Liver (tissue), 9 donors: ENCODE results near the gene SLC24A4. TPM values are rescaled to one million over a fixed set of nuclear protein-coding genes. Genes with fewer than 3 reads are reported as not detected.

Source experiments
- DNase-seq: peaks from one replicate; pipeline ENCODE4 v3.0.0-alpha.2; 2017; ENCODE audit warnings: low spot score
- H3K27ac ChIP-seq, 2 donors: one replicate each; pipeline ENCODE4 v1.7.0; 2013; ENCODE audit warnings: inconsistent platforms in 2 of 2, low read length in 2 of 2, control low read depth in 1 of 2, low read depth in 1 of 2, mild to moderate bottlenecking in 1 of 2
- H3K27me3 ChIP-seq, 4 donors: one replicate each; pipeline versions ENCODE4 v1.6.1 to v1.7.0; 2013; ENCODE audit warnings: low read length in 3 of 4, inconsistent platforms in 1 of 4, mild to moderate bottlenecking in 1 of 4, moderate library complexity in 1 of 4; ENCODE audit not compliant: control insufficient read depth in 4 of 4, insufficient read depth in 4 of 4
- H3K36me3 ChIP-seq, 4 donors: one replicate each; pipeline versions ENCODE4 v1.6.1 to v1.7.0; 2013; ENCODE audit warnings: low read length in 3 of 4, mild to moderate bottlenecking in 3 of 4, low read depth in 1 of 4, moderate library complexity in 1 of 4; ENCODE audit not compliant: control insufficient read depth in 4 of 4, insufficient read depth in 3 of 4
- H3K4me1 ChIP-seq, 4 donors: one replicate each; pipeline versions ENCODE4 v1.6.1 to v1.7.0; 2013; ENCODE audit warnings: low read length in 3 of 4, mild to moderate bottlenecking in 3 of 4, moderate library complexity in 1 of 4; ENCODE audit not compliant: control insufficient read depth in 4 of 4, insufficient read depth in 4 of 4
- H3K4me3 ChIP-seq, 3 donors: one replicate each; pipeline versions ENCODE4 v1.6.1 to v1.7.0; 2013; ENCODE audit warnings: low read length in 3 of 3, control low read depth in 1 of 3, low read depth in 1 of 3, mild to moderate bottlenecking in 1 of 3
- H3K9ac ChIP-seq, 2 donors: one replicate each; pipeline ENCODE4 v1.7.0; 2013; ENCODE audit warnings: low read length in 2 of 2, mild to moderate bottlenecking in 2 of 2, moderate library complexity in 2 of 2, control low read depth in 1 of 2, low read depth in 1 of 2
- H3K9me3 ChIP-seq, 4 donors: one replicate each; pipeline versions ENCODE4 v1.6.1 to v1.7.0; 2013; ENCODE audit warnings: low read length in 3 of 4; ENCODE audit not compliant: control insufficient read depth in 4 of 4
- ATF3 ChIP-seq: IDR thresholded peaks from 2 replicates; pipeline ENCODE4 v1.6.1; 2016; ENCODE audit warnings: antibody characterized with exemption
- CTCF ChIP-seq: fragments of 150-350 bp; IDR thresholded peaks from 2 replicates; pipeline ENCODE4 v1.5.1; 2017; ENCODE audit warnings: improper control_type of control experiment, low read depth, low read length; ENCODE audit not compliant: missing input control
- EGR1 ChIP-seq, 2 donors: IDR thresholded peaks; 2 replicates each; pipeline ENCODE4 v1.6.1; 2016 to 2018; ENCODE audit warnings: antibody characterized with exemption in 2 of 2, low read depth in 2 of 2
- FOXA1 ChIP-seq: IDR thresholded peaks from 2 replicates; pipeline ENCODE4 v1.6.1; 2016; ENCODE audit warnings: antibody characterized with exemption
- GABPA ChIP-seq, 2 donors: IDR thresholded peaks in 1 of 2; conservative IDR thresholded peaks in 1 of 2; 2 replicates each; pipeline ENCODE4 v1.6.1; 2016; ENCODE audit warnings: antibody characterized with exemption in 2 of 2, mild to moderate bottlenecking in 1 of 2, moderate library complexity in 1 of 2
- HNF4A ChIP-seq, 2 donors: conservative IDR thresholded peaks; 2 replicates each; pipeline ENCODE4 v1.6.1; 2016; ENCODE audit warnings: antibody characterized with exemption in 2 of 2, mild to moderate bottlenecking in 2 of 2
- HNF4G ChIP-seq: IDR thresholded peaks from 2 replicates; pipeline ENCODE4 v1.6.1; 2016; ENCODE audit warnings: antibody characterized with exemption
- MAX ChIP-seq: IDR thresholded peaks from 2 replicates; pipeline ENCODE4 v1.6.1; 2016; ENCODE audit warnings: antibody characterized with exemption
- NR2F2 ChIP-seq: IDR thresholded peaks from 2 replicates; pipeline ENCODE4 v1.6.1; 2016; ENCODE audit warnings: antibody characterized with exemption
- RAD21 ChIP-seq, 2 donors: IDR thresholded peaks; 2 replicates each; pipeline ENCODE4 v1.6.1; 2016; ENCODE audit warnings: antibody characterized with exemption in 2 of 2, mild to moderate bottlenecking in 2 of 2
- REST ChIP-seq: IDR thresholded peaks from 2 replicates; pipeline ENCODE4 v1.6.1; 2016; ENCODE audit warnings: antibody characterized with exemption, mild to moderate bottlenecking
- RXRA ChIP-seq, 2 donors: IDR thresholded peaks; 2 replicates each; pipeline ENCODE4 v1.6.1; 2017 to 2018; ENCODE audit warnings: antibody characterized with exemption in 2 of 2, mild to moderate bottlenecking in 1 of 2
- SP1 ChIP-seq: IDR thresholded peaks from 2 replicates; pipeline ENCODE4 v1.6.1; 2018; ENCODE audit warnings: antibody characterized with exemption, mild to moderate bottlenecking
- TAF1 ChIP-seq: conservative IDR thresholded peaks from 2 replicates; pipeline ENCODE4 v1.6.1; 2016; ENCODE audit warnings: antibody characterized with exemption, mild to moderate bottlenecking
- WGBS: extraction: QIAGEN DNeasy Blood & Tissue Kit; methylation state at CpG from one replicate; pipeline ENCODE4 v1.1.7; 2013; 5-methylcytosine and 5-hydroxymethylcytosine counted together
- polyA plus RNA-seq, 2 donors: library from polyadenylated mRNA; stranded (reverse) in 1 of 2; unstranded in 1 of 2; fragments of 200-250 nt in 1 of 2; fragments of >200 nt in 1 of 2; fragmentation: Nextera tagmentation in 1 of 2; extraction: Ambion mirVana in 1 of 2; gene quantifications; one replicate each; pipeline versions ENCODE4 v1.2.1 to v1.2.3, GENCODE V29; 2013 to 2015
- total RNA-seq, 2 donors: library from RNA; depleted of rRNA; stranded (reverse); fragments of >200 nt; gene quantifications; one replicate each; pipeline ENCODE4 v1.2.3, GENCODE V29; 2014
- donor health status: healthy.
- donor health status: healthy.
- donor health status: healthy.
- donor health status: healthy.
- donor health status: healthy.

SLC24A4 gene
- total and polyA plus RNA-seq, 4 donors: 0.06 to 0.23 (median 0.12) TPM

DNA sequence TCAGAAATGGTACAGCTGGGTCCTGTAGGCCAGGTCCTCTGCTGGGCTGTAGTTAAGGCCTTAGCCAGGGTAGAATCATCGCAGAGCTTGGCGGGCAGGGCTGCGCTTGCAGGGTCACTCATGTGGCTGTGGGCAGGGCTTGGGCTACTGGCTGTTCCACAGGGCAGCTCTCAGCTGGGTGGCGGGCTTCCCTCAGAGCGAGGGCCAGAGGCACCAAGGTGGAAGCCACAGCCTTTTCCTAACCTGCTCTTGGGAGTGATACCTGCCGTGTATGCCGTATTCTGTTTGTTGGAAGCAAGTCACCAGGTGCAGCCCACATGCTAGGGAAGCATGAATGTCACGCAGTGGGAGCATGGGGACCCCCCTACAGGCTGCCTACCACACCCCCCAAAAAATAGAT is 120.8 kb downstream of the SLC24A4 start:
- Histone ChIP-seq H3K9ac (no peak overlapping the region), H3K36me3 (no peaks in the 10 kb centered on the region), H3K27ac (no peak overlapping the region), H3K27me3 (no peaks in the 10 kb centered on the region), H3K4me1 (no peaks in the 10 kb centered on the region), H3K4me3 (no peak overlapping the region), H3K9me3 (no peaks in the 10 kb centered on the region)
- no peak for TF ChIP-seq RAD21 (IDR thresholded peaks at IDR 0.05)
- 95% methylated on average over 8 of the region's 8 CpGs for WGBS
- DNase-seq: no peak

DNA sequence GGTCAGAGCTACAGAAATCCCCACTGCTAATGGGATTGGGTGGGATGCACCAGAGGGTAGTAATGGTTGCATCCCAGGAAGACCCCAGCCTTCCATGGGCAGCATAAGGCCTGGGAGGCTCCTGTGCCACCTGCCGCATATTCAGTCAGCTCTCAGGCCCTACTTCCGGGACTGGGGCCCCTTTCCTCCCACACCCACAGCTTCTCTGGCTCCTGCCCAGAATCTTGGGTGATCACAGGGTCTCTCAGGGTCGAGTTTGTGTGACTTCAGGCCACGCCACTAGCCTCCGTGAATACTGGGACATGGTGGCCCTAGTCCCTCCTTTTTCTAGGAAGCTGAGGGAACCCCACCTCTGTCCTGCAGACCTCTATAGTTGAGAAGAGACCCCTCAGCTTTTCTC is 123.8 kb downstream of the SLC24A4 start:
- no peak overlapping the region for H3K9ac ChIP-seq
- no peaks in the 10 kb centered on the region for H3K27me3 ChIP-seq
- TF ChIP-seq REST (no peak), TAF1 (no peak), SP1 (no peak), EGR1 (IDR thresholded peaks at IDR 0.05; ENCODE audit: low read depth in 2 of 2) (no peak), GABPA (IDR thresholded peaks at IDR 0.05 in 1 of 2, conservative IDR thresholded peaks at IDR 0.05 in 1 of 2) (no peak), CTCF (no peak), FOXA1 (no peak), ATF3 (no peak), NR2F2 (no peak), MAX (no peak), HNF4G (no peak), HNF4A (conservative IDR thresholded peaks at IDR 0.05) (no peak), RXRA (IDR thresholded peaks at IDR 0.05) (no peak), RAD21 (IDR thresholded peaks at IDR 0.05) (no peak)
- no peak for DNase-seq
- WGBS: 81% methylated on average over 5 of the region's 5 CpGs
- H3K9me3 ChIP-seq: no peaks in the 10 kb centered on the region
- no peaks in the 10 kb centered on the region for H3K36me3 ChIP-seq
- H3K4me3 ChIP-seq: no peak overlapping the region
- H3K4me1 ChIP-seq: no peaks in the 10 kb centered on the region
- no peak overlapping the region for H3K27ac ChIP-seq
